GM08714 (cell line): ENCODE measurements around the gene NCS1.

ENCODE experiments used
- H3K4me3 ChIP-seq: fragments of 200-500 bp; sonication (Bioruptor generic); 2 replicates; pipeline ENCODE4 v1.5.1; 2014; ENCODE audit warnings: mild to moderate bottlenecking, low read length, inconsistent platforms
- ZNF274 ChIP-seq: IDR thresholded peaks from 2 replicates; pipeline ENCODE4 v1.6.1; 2012; ENCODE audit warnings: mild to moderate bottlenecking, low read depth, low read length

The NCS1 gene

GRCh38 chr9:130192382-130192999, 20.3 kb downstream of the NCS1 start:
- H3K4me3 ChIP-seq = no peak overlapping the region
- TF ChIP-seq ZNF274 = no peak

- H3K4me3 ChIP-seq = no peak overlapping the region
- TF ChIP-seq ZNF274 = no peak
These were observed 20.9 kb downstream of the NCS1 start for GRCh38 chr9:130193103-130193502.

- TF ChIP-seq ZNF274 = no peak
- no peak overlapping the region for H3K4me3 ChIP-seq
These were observed 21.6 kb downstream of the NCS1 start for GRCh38 chr9:130193531-130194377.

- TF ChIP-seq ZNF274 = no peak
- H3K4me3 ChIP-seq = no peak overlapping the region
These were observed 22.3 kb downstream of the NCS1 start for GRCh38 chr9:130194378-130194932.

GRCh38 chr9:130195638-130196037, 23.4 kb downstream of the NCS1 start:
- no peak for TF ChIP-seq ZNF274
- H3K4me3 ChIP-seq = no peak overlapping the region

GRCh38 chr9:130196643-130197042, 24.4 kb downstream of the NCS1 start:
- no peak for TF ChIP-seq ZNF274
- H3K4me3 ChIP-seq = no peak overlapping the region

- TF ChIP-seq ZNF274 = no peak
- H3K4me3 ChIP-seq = no peak overlapping the region
These were observed 25.2 kb downstream of the NCS1 start for GRCh38 chr9:130197386-130197785.

- no peak for TF ChIP-seq ZNF274
- no peak overlapping the region for H3K4me3 ChIP-seq
These were observed 25.7 kb downstream of the NCS1 start for GRCh38 chr9:130197888-130198287.

- no peak for TF ChIP-seq ZNF274
- H3K4me3 ChIP-seq = no peak overlapping the region
These were observed 26.4 kb downstream of the NCS1 start for GRCh38 chr9:130198501-130199179.

GRCh38 chr9:130199605-130200004, 27.4 kb downstream of the NCS1 start:
- no peak for TF ChIP-seq ZNF274
- no peak overlapping the region for H3K4me3 ChIP-seq

GRCh38 chr9:130200038-130200849, 28.0 kb downstream of the NCS1 start:
- H3K4me3 ChIP-seq = no peak overlapping the region
- no peak for TF ChIP-seq ZNF274

- H3K4me3 ChIP-seq = no peak overlapping the region
- no peak for TF ChIP-seq ZNF274
These were observed 29.2 kb downstream of the NCS1 start for GRCh38 chr9:130201399-130201873.

GRCh38 chr9:130201974-130202373, 29.8 kb downstream of the NCS1 start:
- TF ChIP-seq ZNF274 = no peak
- H3K4me3 ChIP-seq = no peak overlapping the region

GRCh38 chr9:130204341-130204740, 32.1 kb downstream of the NCS1 start:
- no peak overlapping the region for H3K4me3 ChIP-seq
- no peak for TF ChIP-seq ZNF274
